Measurements from ENCODE around the gene SLC25A18.
"Not testable (repeated sequence)": the region's sequence is repeated elsewhere in the genome, so short reads cannot be mapped to it uniquely, and the experiment has no call there.

The SLC25A18 gene

GRCh38 chr22:17603668-17604067 is 40.4 kb downstream of the SLC25A18 start:
- DNase-seq: no peak

- no peak for DNase-seq
Measured at GRCh38 chr22:17606496-17606895, 43.2 kb downstream of the SLC25A18 start.

DNA sequence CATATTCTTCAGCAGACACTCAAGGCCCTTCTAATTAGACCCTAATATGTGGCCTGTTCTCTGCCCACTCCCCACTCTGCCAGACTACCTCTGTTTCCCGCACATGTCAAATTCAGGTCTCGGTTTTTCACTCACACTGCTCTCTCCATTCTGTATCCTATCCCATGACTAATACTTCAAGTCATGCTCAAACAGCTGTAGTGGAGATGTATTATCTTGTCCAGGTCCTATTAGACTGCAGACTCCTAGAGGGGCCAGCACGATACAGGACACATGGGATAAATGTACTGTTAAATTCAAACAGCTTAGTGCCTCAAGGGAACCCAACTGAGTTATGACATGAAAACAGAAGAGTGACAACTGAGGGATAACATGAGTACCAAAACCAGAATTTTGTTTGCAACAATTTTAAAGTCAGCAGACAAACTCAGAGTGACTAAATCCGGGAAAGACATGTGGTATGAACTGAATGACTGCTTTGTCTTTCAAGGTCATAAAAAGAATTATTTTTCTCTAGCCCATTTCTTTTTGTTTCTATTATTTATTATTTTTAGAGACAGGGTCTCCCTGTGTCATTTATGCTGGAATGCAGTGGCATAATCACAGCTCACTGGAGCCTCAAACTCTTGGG is 44.7 kb downstream of the SLC25A18 start:
- DNase-seq: no peak

- DNase-seq: no peak
Measured at GRCh38 chr22:17612057-17612456, 48.8 kb downstream of the SLC25A18 start.

- DNase-seq: no peak
Measured at GRCh38 chr22:17613280-17613679, 50.0 kb downstream of the SLC25A18 start.

DNA sequence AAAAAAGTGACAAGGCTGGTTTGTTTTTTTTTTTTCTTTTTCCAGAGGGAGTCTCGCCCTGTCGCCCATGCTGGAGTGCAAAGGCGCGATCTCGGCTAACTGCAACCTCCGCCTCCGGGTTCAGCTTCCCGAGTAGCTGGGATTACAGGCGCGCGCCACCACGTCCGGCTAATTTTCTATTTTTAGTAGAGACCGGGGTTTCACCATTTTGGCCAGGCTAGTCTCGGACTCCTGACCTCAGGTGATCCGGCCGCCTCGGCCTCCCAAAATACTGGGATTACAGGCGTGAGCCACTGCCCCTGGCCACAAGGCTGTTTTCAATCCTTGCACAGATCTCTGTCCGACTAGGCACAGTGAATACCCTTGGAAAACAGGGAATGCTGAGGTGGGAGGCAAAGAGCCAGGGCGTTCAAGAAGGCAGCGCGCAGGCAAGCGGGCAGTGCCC is 64.7 kb downstream of the SLC25A18 start:
- DNase-seq: peak in 1 of 58 donors; percentile 30

DNA sequence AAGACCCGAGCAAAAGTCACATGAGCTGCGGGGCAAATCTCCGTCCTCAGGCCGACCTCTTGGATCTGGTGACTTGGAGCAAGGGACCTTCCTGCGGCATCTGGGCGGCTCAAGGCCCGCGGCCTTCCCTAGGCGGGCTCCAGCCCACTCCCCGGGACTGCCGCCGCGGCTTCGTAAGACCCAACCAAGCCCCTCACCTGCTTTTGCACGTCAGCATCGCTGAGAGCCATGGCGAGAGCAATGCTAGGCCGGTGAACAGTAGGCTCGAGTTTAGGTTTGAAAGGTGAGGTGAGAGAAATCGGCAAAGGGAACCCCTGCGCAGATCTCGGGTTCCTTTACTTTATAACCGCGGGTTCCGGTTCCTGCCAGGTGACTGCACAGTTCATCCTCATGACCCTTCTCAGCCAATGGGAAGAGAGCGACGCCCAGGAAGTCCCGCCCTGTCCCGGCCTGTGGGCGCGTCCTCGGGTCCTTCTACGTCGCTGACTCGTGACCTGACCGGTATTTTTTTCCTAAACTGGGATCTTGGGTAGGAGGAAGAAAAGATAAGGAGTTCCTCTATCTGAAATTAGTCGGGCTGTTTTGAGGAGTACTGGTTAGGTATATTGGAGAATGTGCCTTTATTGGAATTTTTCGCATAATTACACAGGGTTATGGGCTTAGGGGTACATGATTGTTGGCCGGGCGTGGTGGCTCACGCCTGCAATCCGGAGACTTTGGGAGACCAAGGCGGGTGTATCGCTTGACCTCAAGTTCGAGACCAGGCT is 65.3 kb downstream of the SLC25A18 start, which contains the start of gene ATP6V1E1:
TSS of gene ATP6V1E1 (minus strand) at position 344 of the 767 bp plus-strand sequence. CDS start at position 230, 114 bp downstream.
- DNase-seq: peak; percentile 37 to 98 (median 94)

DNA sequence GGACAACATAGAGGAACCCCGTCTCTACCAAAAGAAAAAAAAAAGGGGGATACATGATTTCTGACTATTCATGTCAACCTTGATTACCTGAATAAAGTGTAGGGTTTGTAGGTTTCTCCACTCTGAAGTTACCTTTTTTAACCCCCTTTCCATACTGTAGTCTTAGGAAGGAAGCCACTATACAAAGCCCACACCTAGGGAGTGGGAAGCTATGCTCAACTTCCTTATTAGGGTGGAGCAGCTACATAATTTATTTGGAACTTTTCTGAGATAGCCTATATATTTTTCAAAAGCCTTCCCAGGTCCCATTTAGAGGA is 65.8 kb downstream of the SLC25A18 start:
- no peak for DNase-seq

- DNase-seq: no peak
Measured at GRCh38 chr22:17629641-17630040, 66.3 kb downstream of the SLC25A18 start.

GRCh38 chr22:17631076-17631565 is 67.8 kb downstream of the SLC25A18 start:
- no peak for DNase-seq

GRCh38 chr22:17633217-17633997 is 70.1 kb downstream of the SLC25A18 start:
- no peak for DNase-seq

DNA sequence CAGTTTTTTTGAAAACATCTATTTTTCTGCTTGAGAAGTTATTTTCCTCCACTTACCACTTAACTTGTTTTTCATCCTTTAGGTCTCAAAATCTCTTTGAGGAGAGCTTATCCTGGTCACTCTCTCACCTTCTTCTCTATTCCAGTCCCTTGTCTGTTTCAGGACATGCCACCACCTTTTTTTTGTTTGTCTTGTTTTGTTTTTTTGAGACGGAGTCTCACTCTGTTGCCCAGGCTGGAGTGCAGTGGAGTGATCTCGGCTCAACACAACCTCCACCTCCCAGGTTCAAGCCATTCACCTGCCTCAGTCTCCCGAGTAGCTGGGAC is 70.7 kb downstream of the SLC25A18 start:
- DNase-seq: no peak

- DNase-seq: no peak
Measured at GRCh38 chr22:17634696-17635095, 71.4 kb downstream of the SLC25A18 start.

DNA sequence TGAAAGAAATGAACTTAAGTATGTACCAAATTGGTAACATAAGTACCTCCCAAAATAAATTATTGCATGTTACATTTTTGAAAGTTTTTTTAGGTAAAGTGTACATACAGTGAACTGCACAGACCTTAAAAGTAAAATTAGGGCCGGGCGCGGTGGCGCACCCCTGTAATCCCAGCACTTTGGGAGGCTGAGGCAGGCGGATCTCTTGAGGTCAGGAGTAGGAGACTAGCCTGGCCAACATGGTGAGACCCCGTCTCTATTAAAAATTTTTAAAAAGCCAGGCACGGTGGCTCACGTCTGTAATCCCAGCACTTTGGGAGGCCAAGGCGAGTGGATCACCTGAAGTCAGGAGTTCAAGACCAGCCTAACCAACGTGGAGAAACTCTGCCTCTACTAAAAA is 73.6 kb downstream of the SLC25A18 start:
- not testable (repeated sequence) for DNase-seq

DNA sequence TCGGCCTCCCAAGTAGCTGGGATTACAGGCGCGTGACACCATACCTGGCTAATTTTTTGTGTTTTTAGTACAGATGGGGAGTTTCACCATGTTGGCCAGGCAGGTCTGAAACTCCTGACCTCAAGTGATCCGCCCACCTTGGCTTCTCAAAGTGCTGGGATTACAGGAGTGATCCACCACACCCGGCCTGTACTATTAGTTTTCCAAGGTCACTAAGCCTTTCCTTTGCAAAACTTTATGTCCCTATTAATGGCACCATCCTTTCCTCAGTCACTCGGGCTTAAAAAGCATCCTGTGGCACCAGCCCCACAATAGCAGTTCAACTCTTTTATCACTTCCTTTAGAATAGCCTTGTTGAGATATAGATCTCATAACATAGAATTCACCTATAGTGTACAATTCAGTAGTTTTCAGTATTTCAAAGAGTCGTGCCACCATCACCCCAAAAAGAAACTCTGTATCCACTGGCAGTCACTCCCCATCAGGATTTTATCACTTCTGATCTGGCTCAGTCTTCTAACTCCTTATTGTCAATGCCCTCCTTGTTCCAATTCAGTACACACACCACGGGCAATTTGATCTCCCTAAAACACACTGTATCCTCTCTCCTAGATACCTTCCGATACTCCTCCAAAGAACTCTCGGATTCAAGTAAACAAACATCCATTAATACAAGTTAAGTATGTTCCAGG is 74.3 kb downstream of the SLC25A18 start:
- peak in 1 of 58 donors; percentile 19 for DNase-seq

DNA sequence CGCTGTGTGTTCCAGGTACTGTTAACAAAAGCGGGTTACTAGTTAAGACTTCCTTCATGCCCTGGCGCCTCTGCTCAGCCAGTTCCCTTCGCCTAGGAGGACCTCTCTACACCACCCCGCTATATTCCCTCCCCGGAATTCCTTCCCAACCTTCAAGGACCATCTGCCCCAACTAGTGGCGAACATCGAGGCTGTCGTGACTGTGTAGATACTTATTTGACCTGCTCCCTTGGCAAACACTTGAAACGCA is 74.8 kb downstream of the SLC25A18 start:
- peak in 5 of 58 donors; percentile 29 to 85 (median 45) for DNase-seq

DNA sequence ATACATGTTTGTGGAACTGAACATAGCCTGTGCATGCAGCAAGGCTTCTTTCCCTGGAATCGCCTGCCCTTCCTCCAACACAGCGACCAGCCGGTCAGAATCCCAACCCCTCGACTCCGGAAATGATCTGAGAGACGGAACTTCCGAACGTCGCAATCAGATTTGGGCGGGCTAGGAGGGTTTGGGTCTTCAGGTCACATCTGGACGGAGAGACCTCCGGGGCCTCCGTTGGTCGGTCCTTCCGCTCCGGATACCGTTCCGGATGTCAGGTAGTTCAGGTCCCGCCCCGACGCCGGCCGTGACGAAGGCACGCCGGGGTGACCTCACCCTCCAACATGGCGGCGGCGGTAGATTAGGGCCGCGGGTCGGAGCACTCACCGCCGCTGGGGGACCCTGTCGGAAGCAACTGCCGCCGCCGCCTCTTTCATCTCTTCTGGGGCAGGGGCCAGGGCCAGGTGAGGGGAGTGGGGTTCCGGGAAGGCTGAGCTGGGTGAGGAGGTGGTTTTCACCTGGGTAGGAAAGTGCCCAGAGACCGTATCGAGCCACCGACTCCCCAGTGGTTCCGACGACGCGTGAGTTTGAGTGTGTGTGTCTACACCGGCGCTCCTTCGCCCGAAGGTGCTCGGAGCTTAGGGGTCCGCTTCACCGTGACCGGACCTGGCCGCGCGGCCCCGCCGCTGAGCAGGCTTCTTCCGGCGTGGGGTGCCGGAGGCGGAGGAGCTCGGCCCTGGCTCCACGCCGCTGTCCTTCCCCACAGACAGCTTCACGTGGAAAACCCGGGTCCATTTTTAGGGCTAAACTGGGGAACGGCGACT is 75.3 kb downstream of the SLC25A18 start, which contains the start of gene BCL2L13:
TSS of gene BCL2L13 (plus strand) at position 326 of the 815 bp plus-strand sequence. CDS start 16,955 bp downstream, outside the sequence.
- peak; percentile 46 to 95 (median 83) for DNase-seq

DNA sequence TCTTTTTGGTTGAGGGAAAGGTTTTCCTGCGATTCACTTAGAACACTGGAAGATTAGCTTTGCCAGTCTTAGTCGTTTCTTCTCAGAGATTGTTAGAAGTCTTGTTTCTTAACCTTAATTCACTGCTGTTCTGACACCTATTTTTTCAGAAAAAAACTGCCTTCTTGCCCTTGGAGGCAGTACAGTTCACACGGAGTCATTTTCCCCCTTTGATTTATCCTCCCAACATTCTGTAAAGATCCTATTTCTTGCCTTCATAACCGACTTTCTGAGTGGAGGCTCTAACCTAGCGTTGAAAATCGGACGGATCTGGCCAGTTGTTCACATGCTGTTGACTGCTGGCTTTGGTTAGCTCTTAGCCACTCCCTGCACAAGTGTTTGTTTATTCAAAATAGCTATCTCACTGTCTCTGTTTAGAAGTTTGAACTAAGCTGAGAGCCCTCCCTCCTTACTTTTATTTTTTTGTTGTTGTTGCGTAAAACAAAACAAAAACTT is 76.0 kb downstream of the SLC25A18 start:
- DNase-seq: peak in 1 of 58 donors; percentile 18
